GM20431 (cell line): ENCODE data around the gene ZDHHC11.
"Not testable (repeated sequence)": the region's sequence is repeated elsewhere in the genome, so short reads cannot be mapped to it uniquely, and the experiment has no call there.

Experiments
- in situ Hi-C: fragments of 300-500 bp; cut with MseI, MboI; formaldehyde crosslinking; loops from one replicate; pipeline ENCODE4 v1.15.0; 2020; ENCODE audit warnings: low sequenced_read_pairs; ENCODE audit not compliant: unreplicated experiment

Gene ZDHHC11

GRCh38 chr5:860506-861150, 9.8 kb upstream of the ZDHHC11 start:
- in situ Hi-C loops = no loop called here

GRCh38 chr5:859798-860296, 9.1 kb upstream of the ZDHHC11 start:
- in situ Hi-C loops = no loop called here

- in situ Hi-C loops = no loop called here
These were observed 8.6 kb upstream of the ZDHHC11 start for GRCh38 chr5:859391-859790.

- in situ Hi-C loops = no loop called here
These were observed 7.9 kb upstream of the ZDHHC11 start for GRCh38 chr5:858726-859125.

GRCh38 chr5:856531-857425, 6.0 kb upstream of the ZDHHC11 start:
- in situ Hi-C loops = no loop called here

- in situ Hi-C loops = no loop called here
These were observed 5.2 kb upstream of the ZDHHC11 start for GRCh38 chr5:855771-856530.

- in situ Hi-C loops = no loop called here
These were observed 4.4 kb upstream of the ZDHHC11 start for GRCh38 chr5:854966-855743.

GRCh38 chr5:854217-854616, 3.4 kb upstream of the ZDHHC11 start:
- in situ Hi-C loops = no loop called here

- in situ Hi-C loops = not testable (repeated sequence)
These were observed 2.8 kb upstream of the ZDHHC11 start for GRCh38 chr5:853416-854090.

GRCh38 chr5:852431-853401, 1.9 kb upstream of the ZDHHC11 start:
- in situ Hi-C loops = no loop called here

- in situ Hi-C loops = no loop called here
These were observed 1.2 kb upstream of the ZDHHC11 start for GRCh38 chr5:852018-852417.

GRCh38 chr5:851553-851952, 767 bp upstream of the ZDHHC11 start:
- in situ Hi-C loops = no loop called here

GRCh38 chr5:851076-851475, 290 bp upstream of the ZDHHC11 start:
- in situ Hi-C loops = no loop called here

- in situ Hi-C loops = no loop called here
These were observed 1.0 kb downstream of the ZDHHC11 start for GRCh38 chr5:849651-850301.

GRCh38 chr5:848671-849111, 2.1 kb downstream of the ZDHHC11 start:
- in situ Hi-C loops = no loop called here

GRCh38 chr5:847736-848135, 3.0 kb downstream of the ZDHHC11 start:
- in situ Hi-C loops = not testable (repeated sequence)

GRCh38 chr5:847212-847611, 3.6 kb downstream of the ZDHHC11 start:
- in situ Hi-C loops = not testable (repeated sequence)
